SK-N-SH treated with all-trans-retinoic acid at 6 μM for 48 hours (cell line): ENCODE measurements around the gene CNMD.

Experiments used
- ATAC-seq: fragments of 200-7000 bp; cut with Tn5 transposase; 3 replicates; pipeline ENCODE4 v1.9.1; 2020; ENCODE audit warnings: mild to moderate bottlenecking, moderate library complexity
- ARNTL ChIP-seq: fragments of 450-650 bp; formaldehyde crosslinking; IDR thresholded peaks from 2 replicates; pipeline ENCODE4 v1.5.0; 2020; ENCODE audit warnings: low read depth, mild to moderate bottlenecking, moderate library complexity, borderline replicate concordance
- BACH2 ChIP-seq: fragments of 250-450 bp; sonication (Bioruptor Pico); IDR thresholded peaks from 2 replicates; pipeline ENCODE4 v1.9.0; 2021; ENCODE audit warnings: mild to moderate bottlenecking, borderline replicate concordance
- CSDC2 ChIP-seq: fragments of 250-450 bp; sonication (Bioruptor Pico); IDR thresholded peaks from 2 replicates; pipeline ENCODE4 v1.5.0; 2020; ENCODE audit warnings: mild to moderate bottlenecking, moderate library complexity
- GLIS3 ChIP-seq: fragments of 250-450 bp; sonication (Bioruptor Pico); IDR thresholded peaks from 2 replicates; pipeline ENCODE4 v1.5.0; 2020; ENCODE audit warnings: mild to moderate bottlenecking, moderate library complexity
- ISL1 ChIP-seq: fragments of 250-450 bp; sonication (Bioruptor Pico); IDR thresholded peaks from 2 replicates; pipeline ENCODE4 v2.1.2; 2022; ENCODE audit warnings: mild to moderate bottlenecking, moderate library complexity
- OSR1 ChIP-seq: fragments of 250-450 bp; sonication (Bioruptor Pico); IDR thresholded peaks from 2 replicates; pipeline ENCODE4 v1.8.0; 2022; ENCODE audit warnings: moderate library complexity, mild to moderate bottlenecking, inconsistent platforms
- PPARA ChIP-seq: fragments of 250-450 bp; sonication (Bioruptor Pico); IDR thresholded peaks from 2 replicates; pipeline ENCODE4 v1.5.0; 2020; ENCODE audit warnings: mild to moderate bottlenecking, borderline replicate concordance
- RARB ChIP-seq: fragments of 250-450 bp; sonication (Bioruptor Pico); IDR thresholded peaks from 2 replicates; pipeline ENCODE4 v1.8.0; 2021; ENCODE audit warnings: mild to moderate bottlenecking, moderate library complexity
- SNAI2 ChIP-seq: fragments of 250-450 bp; sonication (Bioruptor Pico); IDR thresholded peaks from 2 replicates; pipeline ENCODE4 v1.5.0; 2020; ENCODE audit warnings: mild to moderate bottlenecking, moderate library complexity
- TCF4 ChIP-seq: fragments of 250-450 bp; sonication (Bioruptor Pico); IDR thresholded peaks from 2 replicates; pipeline ENCODE4 v1.8.0; 2021; ENCODE audit warnings: mild to moderate bottlenecking, moderate library complexity, borderline replicate concordance
- TOX ChIP-seq: fragments of 250-450 bp; sonication (Bioruptor Pico); IDR thresholded peaks from 2 replicates; pipeline ENCODE4 v1.8.0; 2021; ENCODE audit warnings: mild to moderate bottlenecking, moderate library complexity, borderline replicate concordance
- ZNF70 ChIP-seq: fragments of 450-650 bp; formaldehyde crosslinking; IDR thresholded peaks from 2 replicates; pipeline ENCODE4 v1.5.0; 2020; ENCODE audit warnings: mild to moderate bottlenecking, moderate library complexity
- TF ChIP-seq, protein P1 (sequence below): fragments of 250-450 bp; sonication (Bioruptor Pico); IDR thresholded peaks from 2 replicates; pipeline ENCODE4 v1.5.1; 2021; ENCODE audit warnings: mild to moderate bottlenecking, moderate library complexity
- TF ChIP-seq, protein P2 (sequence below): fragments of 250-450 bp; sonication (Bioruptor Pico); IDR thresholded peaks from 2 replicates; pipeline ENCODE4 v1.8.0; 2021; ENCODE audit warnings: low read depth, mild to moderate bottlenecking, moderate library complexity, borderline replicate concordance
- TF ChIP-seq, protein P3 (sequence below): fragments of 250-450 bp; sonication (Bioruptor Pico); IDR thresholded peaks from 2 replicates; pipeline ENCODE4 v1.5.1; 2020; ENCODE audit warnings: low read depth, mild to moderate bottlenecking, moderate library complexity
- TF ChIP-seq, protein P4 (sequence below): fragments of 250-450 bp; sonication (Bioruptor Pico); IDR thresholded peaks from 2 replicates; pipeline ENCODE4 v1.8.0; 2020; ENCODE audit warnings: mild to moderate bottlenecking, moderate library complexity, borderline replicate concordance
- TF ChIP-seq, protein P5 (sequence below): fragments of 250-450 bp; sonication (Bioruptor Pico); IDR thresholded peaks from 2 replicates; pipeline ENCODE4 v1.5.0; 2020; ENCODE audit warnings: mild to moderate bottlenecking, moderate library complexity

Gene CNMD

DNA sequence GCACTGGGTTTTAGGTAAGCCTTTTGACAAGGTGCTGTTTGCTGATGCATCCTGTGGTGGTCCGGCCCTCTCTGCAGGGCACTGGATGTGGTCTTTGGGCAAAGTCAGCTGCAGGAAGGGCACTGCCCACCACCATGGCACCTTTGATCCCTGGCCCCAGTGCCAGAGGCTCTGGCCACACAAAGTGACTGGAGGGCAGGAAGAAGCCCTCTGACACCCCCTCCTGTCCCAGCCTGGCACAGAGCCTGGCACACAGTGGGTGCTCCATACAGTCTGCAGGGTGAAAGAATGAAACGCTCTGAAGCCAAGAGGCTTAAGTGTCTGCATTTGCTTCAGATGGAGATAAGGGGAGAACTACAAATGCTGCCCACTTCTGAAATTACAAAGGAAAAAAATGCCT is 47.6 kb upstream of the CNMD start:
- no peak for TF ChIP-seq PPARA (CRISPR knock-in tag)
- TF ChIP-seq ZNF70 (CRISPR knock-in tag) = no peak
- no peak for TF ChIP-seq CSDC2 (CRISPR knock-in tag)
- TF ChIP-seq, all 23 proteins: peak for 0
- ATAC-seq = no peak

DNA sequence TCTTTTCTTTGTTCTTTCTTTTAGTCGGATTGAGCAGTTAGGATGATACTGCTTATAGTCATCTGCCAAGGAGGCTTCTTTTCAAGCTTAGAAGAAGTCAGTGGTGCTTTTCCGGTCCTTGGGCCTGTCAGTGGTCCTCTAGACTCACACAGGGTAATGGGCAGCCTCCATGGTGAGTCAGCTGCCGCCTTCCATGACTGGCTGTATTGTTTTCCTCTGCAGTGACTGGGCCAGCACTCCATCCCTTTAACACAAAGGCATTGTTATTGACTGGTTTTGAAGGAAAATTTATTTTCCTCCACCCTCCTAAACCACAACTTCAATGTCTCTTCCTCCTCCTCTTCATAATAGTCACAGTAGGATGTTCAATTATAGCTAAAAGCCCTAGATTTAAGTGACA is 47.1 kb upstream of the CNMD start:
- ATAC-seq = no peak
- TF ChIP-seq OSR1 (CRISPR knock-in tag) = no peak
- TF ChIP-seq, protein P1, sequence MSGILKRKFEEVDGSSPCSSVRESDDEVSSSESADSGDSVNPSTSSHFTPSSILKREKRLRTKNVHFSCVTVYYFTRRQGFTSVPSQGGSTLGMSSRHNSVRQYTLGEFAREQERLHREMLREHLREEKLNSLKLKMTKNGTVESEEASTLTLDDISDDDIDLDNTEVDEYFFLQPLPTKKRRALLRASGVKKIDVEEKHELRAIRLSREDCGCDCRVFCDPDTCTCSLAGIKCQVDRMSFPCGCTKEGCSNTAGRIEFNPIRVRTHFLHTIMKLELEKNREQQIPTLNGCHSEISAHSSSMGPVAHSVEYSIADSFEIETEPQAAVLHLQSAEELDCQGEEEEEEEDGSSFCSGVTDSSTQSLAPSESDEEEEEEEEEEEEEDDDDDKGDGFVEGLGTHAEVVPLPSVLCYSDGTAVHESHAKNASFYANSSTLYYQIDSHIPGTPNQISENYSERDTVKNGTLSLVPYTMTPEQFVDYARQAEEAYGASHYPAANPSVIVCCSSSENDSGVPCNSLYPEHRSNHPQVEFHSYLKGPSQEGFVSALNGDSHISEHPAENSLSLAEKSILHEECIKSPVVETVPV = no peak
- no peak for TF ChIP-seq TCF4 (CRISPR knock-in tag)
- no peak for TF ChIP-seq ZNF70 (CRISPR knock-in tag)
- TF ChIP-seq RARB (CRISPR knock-in tag) = no peak
- TF ChIP-seq, protein P2, sequence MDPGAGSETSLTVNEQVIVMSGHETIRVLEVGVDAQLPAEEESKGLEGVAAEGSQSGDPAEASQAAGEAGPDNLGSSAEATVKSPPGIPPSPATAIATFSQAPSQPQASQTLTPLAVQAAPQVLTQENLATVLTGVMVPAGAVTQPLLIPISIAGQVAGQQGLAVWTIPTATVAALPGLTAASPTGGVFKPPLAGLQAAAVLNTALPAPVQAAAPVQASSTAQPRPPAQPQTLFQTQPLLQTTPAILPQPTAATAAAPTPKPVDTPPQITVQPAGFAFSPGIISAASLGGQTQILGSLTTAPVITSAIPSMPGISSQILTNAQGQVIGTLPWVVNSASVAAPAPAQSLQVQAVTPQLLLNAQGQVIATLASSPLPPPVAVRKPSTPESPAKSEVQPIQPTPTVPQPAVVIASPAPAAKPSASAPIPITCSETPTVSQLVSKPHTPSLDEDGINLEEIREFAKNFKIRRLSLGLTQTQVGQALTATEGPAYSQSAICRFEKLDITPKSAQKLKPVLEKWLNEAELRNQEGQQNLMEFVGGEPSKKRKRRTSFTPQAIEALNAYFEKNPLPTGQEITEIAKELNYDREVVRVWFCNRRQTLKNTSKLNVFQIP = no peak
- TF ChIP-seq ISL1 (CRISPR knock-in tag) = no peak
- TF ChIP-seq SNAI2 = no peak
- TF ChIP-seq PPARA (CRISPR knock-in tag) = no peak
- TF ChIP-seq, protein P3, sequence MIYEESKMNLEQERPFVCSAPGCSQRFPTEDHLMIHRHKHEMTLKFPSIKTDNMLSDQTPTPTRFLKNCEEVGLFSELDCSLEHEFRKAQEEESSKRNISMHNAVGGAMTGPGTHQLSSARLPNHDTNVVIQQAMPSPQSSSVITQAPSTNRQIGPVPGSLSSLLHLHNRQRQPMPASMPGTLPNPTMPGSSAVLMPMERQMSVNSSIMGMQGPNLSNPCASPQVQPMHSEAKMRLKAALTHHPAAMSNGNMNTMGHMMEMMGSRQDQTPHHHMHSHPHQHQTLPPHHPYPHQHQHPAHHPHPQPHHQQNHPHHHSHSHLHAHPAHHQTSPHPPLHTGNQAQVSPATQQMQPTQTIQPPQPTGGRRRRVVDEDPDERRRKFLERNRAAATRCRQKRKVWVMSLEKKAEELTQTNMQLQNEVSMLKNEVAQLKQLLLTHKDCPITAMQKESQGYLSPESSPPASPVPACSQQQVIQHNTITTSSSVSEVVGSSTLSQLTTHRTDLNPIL (CRISPR knock-in tag) = no peak
- no peak for TF ChIP-seq BACH2 (CRISPR knock-in tag)
- TF ChIP-seq ARNTL (CRISPR knock-in tag) = no peak
- TF ChIP-seq, all 23 proteins: peak for 0

DNA sequence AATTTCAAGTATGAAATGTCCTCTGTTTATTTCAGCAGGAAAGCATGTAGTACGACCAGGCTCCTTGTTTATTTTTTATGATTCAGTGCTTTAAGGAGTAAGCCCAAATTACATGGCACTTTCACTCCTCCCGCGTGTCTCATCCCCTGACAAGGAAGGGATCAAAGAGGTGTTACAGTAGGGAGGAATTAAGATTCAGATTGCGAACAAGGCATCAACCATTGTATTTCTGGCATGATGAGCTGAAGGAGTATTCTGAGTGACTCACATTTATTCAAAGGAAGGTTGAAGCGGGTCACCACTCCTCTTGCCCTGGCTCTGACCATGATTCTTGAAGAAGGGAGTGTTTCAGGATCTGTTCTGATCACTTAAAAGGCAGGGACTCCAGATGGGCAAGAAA is 46.1 kb upstream of the CNMD start:
- no peak for ATAC-seq
- TF ChIP-seq PPARA (CRISPR knock-in tag) (no peak), TCF4 (CRISPR knock-in tag) (no peak)
- TF ChIP-seq, protein P3 (CRISPR knock-in tag) = no peak
- TF ChIP-seq, all 23 proteins: peak for 0

DNA sequence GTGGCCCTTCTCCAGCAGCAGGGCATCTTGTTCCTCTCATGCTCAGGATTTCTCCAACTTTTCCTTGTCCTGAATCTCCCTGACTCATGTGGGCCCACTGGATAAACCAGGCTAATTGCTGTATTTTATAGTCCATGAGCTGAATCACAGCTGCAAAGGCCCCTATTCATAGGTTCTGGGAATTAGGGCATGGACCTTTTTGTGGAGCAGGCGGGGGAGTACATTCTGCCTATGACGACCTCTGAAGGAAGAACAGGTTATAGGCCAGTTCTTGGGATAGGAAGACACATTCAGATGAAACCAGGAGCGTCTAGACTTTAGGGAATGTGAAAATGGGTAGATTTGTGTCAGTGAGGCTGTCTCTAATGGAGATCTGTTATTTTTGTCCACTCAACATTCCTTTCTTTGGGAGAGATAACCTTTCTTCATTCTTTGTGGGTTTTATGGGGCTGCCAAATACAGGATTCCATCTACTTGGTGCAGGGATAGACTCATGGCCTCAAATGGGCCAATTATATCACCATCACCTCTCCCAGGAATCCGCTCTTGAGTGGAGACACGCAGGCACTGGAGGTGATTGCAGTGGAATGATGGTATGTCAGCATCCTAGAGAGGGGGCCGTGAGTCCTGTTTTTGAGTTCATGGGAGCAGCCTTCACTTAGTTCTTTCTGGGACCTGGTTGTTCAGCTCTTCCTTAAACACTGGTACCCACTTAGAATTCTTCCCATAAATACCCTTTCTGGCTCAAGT is 45.1 kb upstream of the CNMD start:
- no peak for ATAC-seq
- no peak for TF ChIP-seq GLIS3 (CRISPR knock-in tag)
- TF ChIP-seq TOX (CRISPR knock-in tag) = no peak
- TF ChIP-seq RARB (CRISPR knock-in tag) = no peak
- TF ChIP-seq, protein P4, sequence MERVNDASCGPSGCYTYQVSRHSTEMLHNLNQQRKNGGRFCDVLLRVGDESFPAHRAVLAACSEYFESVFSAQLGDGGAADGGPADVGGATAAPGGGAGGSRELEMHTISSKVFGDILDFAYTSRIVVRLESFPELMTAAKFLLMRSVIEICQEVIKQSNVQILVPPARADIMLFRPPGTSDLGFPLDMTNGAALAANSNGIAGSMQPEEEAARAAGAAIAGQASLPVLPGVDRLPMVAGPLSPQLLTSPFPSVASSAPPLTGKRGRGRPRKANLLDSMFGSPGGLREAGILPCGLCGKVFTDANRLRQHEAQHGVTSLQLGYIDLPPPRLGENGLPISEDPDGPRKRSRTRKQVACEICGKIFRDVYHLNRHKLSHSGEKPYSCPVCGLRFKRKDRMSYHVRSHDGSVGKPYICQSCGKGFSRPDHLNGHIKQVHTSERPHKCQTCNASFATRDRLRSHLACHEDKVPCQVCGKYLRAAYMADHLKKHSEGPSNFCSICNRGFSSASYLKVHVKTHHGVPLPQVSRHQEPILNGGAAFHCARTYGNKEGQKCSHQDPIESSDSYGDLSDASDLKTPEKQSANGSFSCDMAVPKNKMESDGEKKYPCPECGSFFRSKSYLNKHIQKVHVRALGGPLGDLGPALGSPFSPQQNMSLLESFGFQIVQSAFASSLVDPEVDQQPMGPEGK (CRISPR knock-in tag) = no peak
- TF ChIP-seq TCF4 (CRISPR knock-in tag) = no peak
- TF ChIP-seq, protein P5, sequence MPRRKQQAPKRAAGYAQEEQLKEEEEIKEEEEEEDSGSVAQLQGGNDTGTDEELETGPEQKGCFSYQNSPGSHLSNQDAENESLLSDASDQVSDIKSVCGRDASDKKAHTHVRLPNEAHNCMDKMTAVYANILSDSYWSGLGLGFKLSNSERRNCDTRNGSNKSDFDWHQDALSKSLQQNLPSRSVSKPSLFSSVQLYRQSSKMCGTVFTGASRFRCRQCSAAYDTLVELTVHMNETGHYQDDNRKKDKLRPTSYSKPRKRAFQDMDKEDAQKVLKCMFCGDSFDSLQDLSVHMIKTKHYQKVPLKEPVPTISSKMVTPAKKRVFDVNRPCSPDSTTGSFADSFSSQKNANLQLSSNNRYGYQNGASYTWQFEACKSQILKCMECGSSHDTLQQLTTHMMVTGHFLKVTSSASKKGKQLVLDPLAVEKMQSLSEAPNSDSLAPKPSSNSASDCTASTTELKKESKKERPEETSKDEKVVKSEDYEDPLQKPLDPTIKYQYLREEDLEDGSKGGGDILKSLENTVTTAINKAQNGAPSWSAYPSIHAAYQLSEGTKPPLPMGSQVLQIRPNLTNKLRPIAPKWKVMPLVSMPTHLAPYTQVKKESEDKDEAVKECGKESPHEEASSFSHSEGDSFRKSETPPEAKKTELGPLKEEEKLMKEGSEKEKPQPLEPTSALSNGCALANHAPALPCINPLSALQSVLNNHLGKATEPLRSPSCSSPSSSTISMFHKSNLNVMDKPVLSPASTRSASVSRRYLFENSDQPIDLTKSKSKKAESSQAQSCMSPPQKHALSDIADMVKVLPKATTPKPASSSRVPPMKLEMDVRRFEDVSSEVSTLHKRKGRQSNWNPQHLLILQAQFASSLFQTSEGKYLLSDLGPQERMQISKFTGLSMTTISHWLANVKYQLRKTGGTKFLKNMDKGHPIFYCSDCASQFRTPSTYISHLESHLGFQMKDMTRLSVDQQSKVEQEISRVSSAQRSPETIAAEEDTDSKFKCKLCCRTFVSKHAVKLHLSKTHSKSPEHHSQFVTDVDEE (CRISPR knock-in tag) = no peak
- no peak for TF ChIP-seq CSDC2 (CRISPR knock-in tag)
- TF ChIP-seq ISL1 (CRISPR knock-in tag) = no peak
- no peak for TF ChIP-seq OSR1 (CRISPR knock-in tag)
- TF ChIP-seq SNAI2 = no peak
- no peak for TF ChIP-seq ZNF70 (CRISPR knock-in tag)
- TF ChIP-seq PPARA (CRISPR knock-in tag) = no peak
